ENCODE data around the gene ADAMTS17. TPM values are rescaled to one million over a fixed set of nuclear protein-coding genes. Genes with fewer than 3 reads are reported as not detected.

Gene ADAMTS17
- total and polyA plus RNA-seq, 9 of the 15 experiments (the other 6 are each of a cell fraction or from before 2014, with no cell fraction given), result 0.01 to 0.14 (median 0.07) TPM; not detected in 6

DNA sequence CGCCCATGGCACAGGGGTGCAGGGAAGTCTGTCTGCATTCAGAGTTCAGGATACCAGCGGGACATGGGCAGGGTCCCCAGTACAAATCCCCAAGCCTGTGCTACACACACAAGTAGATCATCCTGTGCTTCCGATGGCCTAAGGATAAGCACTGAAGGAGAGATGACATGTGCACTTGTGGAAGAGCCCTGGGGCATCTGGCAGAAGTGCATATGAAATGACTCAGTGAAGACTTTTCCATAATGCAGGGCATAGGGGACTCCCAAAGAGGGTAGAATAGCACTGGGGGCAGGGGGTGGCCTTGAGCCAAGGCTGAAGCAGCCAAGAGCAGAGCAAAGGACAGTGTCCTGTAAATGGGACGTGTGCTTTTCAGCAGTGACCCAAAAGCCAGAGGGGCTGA, 22.9 kb downstream of the ADAMTS17 start (continued):
- no peak for TF ChIP-seq ZNF407 (IDR thresholded peaks at IDR 0.05; ENCODE audit: low read depth)

- H2AFZ ChIP-seq (ENCODE audit: low read depth, low read length), result no peak overlapping the region
- under 1% methylated on average over 15 of the region's 16 CpGs for whole genome bisulfite sequencing (ENCODE audit: insufficient coverage, low coverage, missing lambda C conversion rate)
- no peaks in the 10 kb centered on the region for H3K36me3 ChIP-seq (ENCODE audit: control insufficient read depth, insufficient read depth, low read length)
- no peak for ATAC-seq
- intact Hi-C loops (cut with micrococcal nuclease), result no loop called here
- no peak for FAIRE-seq
- DNase-seq (ENCODE audit: extremely low read depth in 1 of 4, low spot score in 3 of 4), result no peak
- peaks cover 0 to 41% of the 10 kb centered on the region in 2 experiments; a peak in 3 of 5 replicates for H3K27me3 ChIP-seq (ENCODE audit: control insufficient read depth in 2 of 2, insufficient read depth in 2 of 2, low read length in 2 of 2)
- H3K27ac ChIP-seq (ENCODE audit: extremely low read depth, low read depth, low read length), result no peak overlapping the region
- ChIA-PET POLR2A (no interaction called here), CTCF (ENCODE audit: low intra/inter-chr PET ratio) (no interaction called here)
- no peaks in the 10 kb centered on the region for H3K9me3 ChIP-seq (replicated peaks; ENCODE audit: control insufficient read depth, insufficient read depth, low read depth, low read length)
- TF ChIP-seq NELFE (IDR thresholded peaks at IDR 0.05; ENCODE audit: insufficient read depth, insufficient read length), result no peak
- TF ChIP-seq CGGBP1 (CRISPR knock-in tag; IDR thresholded peaks at IDR 0.05), result no peak
- no peak for TF ChIP-seq ZSCAN32 (CRISPR knock-in tag; IDR thresholded peaks at IDR 0.05)
- no peak for TF ChIP-seq SMAD3 (CRISPR knock-in tag; conservative IDR thresholded peaks at IDR 0.05)
- TF ChIP-seq, protein P1, sequence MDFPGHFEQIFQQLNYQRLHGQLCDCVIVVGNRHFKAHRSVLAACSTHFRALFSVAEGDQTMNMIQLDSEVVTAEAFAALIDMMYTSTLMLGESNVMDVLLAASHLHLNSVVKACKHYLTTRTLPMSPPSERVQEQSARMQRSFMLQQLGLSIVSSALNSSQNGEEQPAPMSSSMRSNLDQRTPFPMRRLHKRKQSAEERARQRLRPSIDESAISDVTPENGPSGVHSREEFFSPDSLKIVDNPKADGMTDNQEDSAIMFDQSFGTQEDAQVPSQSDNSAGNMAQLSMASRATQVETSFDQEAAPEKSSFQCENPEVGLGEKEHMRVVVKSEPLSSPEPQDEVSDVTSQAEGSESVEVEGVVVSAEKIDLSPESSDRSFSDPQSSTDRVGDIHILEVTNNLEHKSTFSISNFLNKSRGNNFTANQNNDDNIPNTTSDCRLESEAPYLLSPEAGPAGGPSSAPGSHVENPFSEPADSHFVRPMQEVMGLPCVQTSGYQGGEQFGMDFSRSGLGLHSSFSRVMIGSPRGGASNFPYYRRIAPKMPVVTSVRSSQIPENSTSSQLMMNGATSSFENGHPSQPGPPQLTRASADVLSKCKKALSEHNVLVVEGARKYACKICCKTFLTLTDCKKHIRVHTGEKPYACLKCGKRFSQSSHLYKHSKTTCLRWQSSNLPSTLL (IDR thresholded peaks at IDR 0.05), result no peak
- no peak for TF ChIP-seq CREBBP (IDR thresholded peaks at IDR 0.05; ENCODE audit: low read depth, low read length)
- no peak for TF ChIP-seq MEF2D (tag; conservative IDR thresholded peaks at IDR 0.05; ENCODE audit: low read depth)
- TF ChIP-seq FOXA1 (IDR thresholded peaks at IDR 0.05; ENCODE audit: borderline replicate concordance), result no peak
- no peaks in the 10 kb centered on the region for H3K9me1 ChIP-seq (ENCODE audit: control insufficient read depth, insufficient read depth, low read length)
- H3K4me3 ChIP-seq, result no peak overlapping the region
- no peak overlapping the region; a peak in 1 of 4 replicates for H3K9ac ChIP-seq (ENCODE audit: insufficient read depth in 1 of 2, low read depth in 2 of 2, low read length in 2 of 2)
- no peaks in the 10 kb centered on the region for H4K20me1 ChIP-seq (replicated peaks; ENCODE audit: control insufficient read depth, insufficient read depth, low read length)
- no peaks in the 10 kb centered on the region for H3K4me1 ChIP-seq (replicated peaks in 1 of 2; ENCODE audit: control insufficient read depth in 2 of 2, insufficient read depth in 2 of 2, low read length in 2 of 2)
- H3K79me2 ChIP-seq (ENCODE audit: control insufficient read depth, insufficient read depth, low read length), result no peaks in the 10 kb centered on the region
- BruUV-seq (replicated peaks), result no TSS peak
- in situ Hi-C loops (cut with MboI), result no loop called here
- H3K4me2 ChIP-seq (ENCODE audit: insufficient read depth, low read length), result no peak overlapping the region
These were observed 26.9 kb downstream of the ADAMTS17 start for GRCh38 chr15:100314809-100315400.
